GM12878 (cell line): ENCODE results near the gene GRAMD1A. TPM values are rescaled to one million over a fixed set of nuclear protein-coding genes. Genes with fewer than 3 reads are reported as not detected.

Source experiments
- ATF2 ChIP-seq: IDR thresholded peaks from 2 replicates; pipeline ENCODE4 v1.6.1; 2012; ENCODE audit warnings: low read length, inconsistent platforms
- CEBPB ChIP-seq, 2 experiments: fragments of 150-350 bp in 1 of 2; IDR thresholded peaks; 2 replicates each; pipeline ENCODE4 v1.6.1; 2012 to 2014; ENCODE audit warnings: low read depth in 2 of 2, low read length in 2 of 2, borderline replicate concordance in 1 of 2, inconsistent platforms in 1 of 2
- CTCF ChIP-seq, 3 experiments: IDR thresholded peaks in 2 of 3; conservative IDR thresholded peaks in 1 of 3; 2 replicates each; pipeline ENCODE4 v1.5.1; 2011; ENCODE audit warnings: low read depth in 3 of 3, low read length in 3 of 3, mild to moderate bottlenecking in 3 of 3, control low read depth in 2 of 3, moderate library complexity in 2 of 3, inconsistent platforms in 1 of 3, mixed read lengths in 1 of 3; ENCODE audit not compliant: control insufficient read depth in 2 of 3, insufficient read depth in 1 of 3; ENCODE audit errors: extremely low read depth in 1 of 3
- GATAD2B ChIP-seq: fragments of 450-650 bp; conservative IDR thresholded peaks from 2 replicates; pipeline ENCODE4 v1.6.1; 2017; ENCODE audit warnings: low read depth, mild to moderate bottlenecking, moderate library complexity
- HSF1 ChIP-seq: fragments of 150-350 bp; IDR thresholded peaks from 2 replicates; pipeline ENCODE4 v1.6.1; 2014; ENCODE audit warnings: mild to moderate bottlenecking, low read depth, low read length
- IKZF1 ChIP-seq: fragments of 450-650 bp; conservative IDR thresholded peaks from 2 replicates; pipeline ENCODE4 v1.6.1; 2017; ENCODE audit warnings: antibody characterized with exemption, mild to moderate bottlenecking
- JUND ChIP-seq: IDR thresholded peaks from 2 replicates; pipeline ENCODE4 v1.6.1; 2012; ENCODE audit warnings: low read depth, mild to moderate bottlenecking, low read length, improper control_type of control experiment, moderate library complexity
- MEF2B ChIP-seq: fragments of 450-650 bp; IDR thresholded peaks from 2 replicates; pipeline ENCODE4 v1.6.1; 2018; ENCODE audit warnings: mild to moderate bottlenecking, moderate library complexity; ENCODE audit not compliant: partially characterized antibody, poor library complexity, severe bottlenecking
- MXI1 ChIP-seq: fragments of 150-350 bp; IDR thresholded peaks from 2 replicates; pipeline ENCODE4 v1.6.1; 2011; ENCODE audit warnings: low read depth, mild to moderate bottlenecking, inconsistent platforms, low read length, improper control_type of control experiment
- MYC ChIP-seq: IDR thresholded peaks from 2 replicates; pipeline ENCODE4 v1.6.1; 2011; ENCODE audit warnings: mild to moderate bottlenecking, low read length, moderate library complexity, inconsistent platforms; ENCODE audit not compliant: insufficient read depth, insufficient replicate concordance, insufficient read length, severe bottlenecking
- RBBP5 ChIP-seq: fragments of 200-600 bp; sonication (generic); conservative IDR thresholded peaks from 2 replicates; pipeline ENCODE4 v1.6.1; 2016
- RCOR1 ChIP-seq: conservative IDR thresholded peaks from 2 replicates; pipeline ENCODE4 v1.6.1; 2012; ENCODE audit warnings: low read depth, low read length, improper control_type of control experiment
- SMC3 ChIP-seq: IDR thresholded peaks from 2 replicates; pipeline ENCODE4 v1.6.1; 2011; ENCODE audit warnings: low read length, improper control_type of control experiment, borderline replicate concordance
- STAT3 ChIP-seq: IDR thresholded peaks from 2 replicates; pipeline ENCODE4 v1.6.1; 2011; ENCODE audit warnings: low read depth, low read length, improper control_type of control experiment
- SUPT20H ChIP-seq: IDR thresholded peaks from 2 replicates; pipeline ENCODE4 v1.6.1; 2011; ENCODE audit warnings: low read depth, mild to moderate bottlenecking, low read length, moderate library complexity, borderline replicate concordance; ENCODE audit not compliant: control insufficient read depth
- TAF1 ChIP-seq: IDR thresholded peaks from 2 replicates; pipeline ENCODE4 v1.6.1; 2011; ENCODE audit warnings: mild to moderate bottlenecking, low read depth, low read length, borderline replicate concordance
- ZBTB33 ChIP-seq: fragments of 450-650 bp; IDR thresholded peaks from 2 replicates; pipeline ENCODE4 v1.6.1; 2017; ENCODE audit warnings: mild to moderate bottlenecking
- polyA plus RNA-seq, 11 experiments: library from polyadenylated mRNA; depleted of rRNA in 4 of 11; unstranded in 6 of 11; stranded (reverse) in 5 of 11; fragments of >200 nt; fragmentation: Nextera tagmentation in 4 of 11; fragmentation: Illumina TruSeq in 1 of 11; extraction: Ambion mirVana in 4 of 11; extraction: Trizol in 1 of 11; gene quantifications; 1 replicate in 1 of 11; 2 replicates in 10 of 11; pipeline versions ENCODE4 v1.2.1 to v1.2.3, GENCODE V29; 2011 to 2016; ENCODE audit warnings: inconsistent platforms in 2 of 11, missing spikeins in 2 of 11, low read depth in 1 of 11
- total RNA-seq, 4 experiments: library from RNA; depleted of rRNA in 3 of 4; stranded (reverse); fragments of >200 nt in 3 of 4; fragmentation: Illumina TruSeq in 1 of 4; extraction: Trizol in 1 of 4; gene quantifications; 2 replicates each; pipeline versions ENCODE4 v1.2.1 to v1.2.3, GENCODE V29; 2013 to 2021
- TF ChIP-seq, protein P1 (sequence below): IDR thresholded peaks from 2 replicates; pipeline ENCODE4 v1.6.1; 2011; ENCODE audit warnings: borderline replicate concordance, low read depth, mild to moderate bottlenecking, moderate library complexity, mixed read lengths, low read length; ENCODE audit not compliant: insufficient read depth; ENCODE audit errors: extremely low read length

The GRAMD1A gene
- total and polyA plus RNA-seq, 10 of the 15 experiments (the other 5 are each of a cell fraction or from before 2014, with no cell fraction given): 0.79 to 73.6 (median 35.3) TPM

GRCh38 chr19:35000647-35001501, 751 bp downstream of the GRAMD1A start (continued):
- TF ChIP-seq, protein P1, sequence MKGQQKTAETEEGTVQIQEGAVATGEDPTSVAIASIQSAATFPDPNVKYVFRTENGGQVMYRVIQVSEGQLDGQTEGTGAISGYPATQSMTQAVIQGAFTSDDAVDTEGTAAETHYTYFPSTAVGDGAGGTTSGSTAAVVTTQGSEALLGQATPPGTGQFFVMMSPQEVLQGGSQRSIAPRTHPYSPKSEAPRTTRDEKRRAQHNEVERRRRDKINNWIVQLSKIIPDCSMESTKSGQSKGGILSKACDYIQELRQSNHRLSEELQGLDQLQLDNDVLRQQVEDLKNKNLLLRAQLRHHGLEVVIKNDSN: no peak
- TF ChIP-seq SMC3: no peak
- peak; percentile 26 for TF ChIP-seq MYC
- no peak for TF ChIP-seq GATAD2B
- TF ChIP-seq STAT3: no peak
- no peak for TF ChIP-seq RBBP5
- TF ChIP-seq IKZF1: no peak
- no peak for TF ChIP-seq CTCF (IDR thresholded peaks at IDR 0.05 in 2 of 3, conservative IDR thresholded peaks at IDR 0.05 in 1 of 3; ENCODE audit: control insufficient read depth in 2 of 3, extremely low read depth in 1 of 3, insufficient read depth in 1 of 3, low read depth in 3 of 3, low read length in 3 of 3)
- TF ChIP-seq ZBTB33: no peak
- TF ChIP-seq CEBPB (IDR thresholded peaks at IDR 0.05; ENCODE audit: borderline replicate concordance in 1 of 2, low read depth in 2 of 2, low read length in 2 of 2): no peak
- no peak for TF ChIP-seq ATF2
- TF ChIP-seq RCOR1: no peak
- no peak for TF ChIP-seq HSF1
- no peak for TF ChIP-seq JUND
- TF ChIP-seq MEF2B: no peak
- TF ChIP-seq SUPT20H: no peak
- TF ChIP-seq TAF1: no peak
- TF ChIP-seq MXI1: peak; percentile 44; the same call in 1 of the 2 replicates
